Measurements from ENCODE around the gene MFNG. TPM values are rescaled to one million over a fixed set of nuclear protein-coding genes. Genes with fewer than 3 reads are reported as not detected.

MFNG gene
- total RNA-seq, 6 donors from 2014 or later: 14.0 to 74.0 (median 45.9) TPM

DNA sequence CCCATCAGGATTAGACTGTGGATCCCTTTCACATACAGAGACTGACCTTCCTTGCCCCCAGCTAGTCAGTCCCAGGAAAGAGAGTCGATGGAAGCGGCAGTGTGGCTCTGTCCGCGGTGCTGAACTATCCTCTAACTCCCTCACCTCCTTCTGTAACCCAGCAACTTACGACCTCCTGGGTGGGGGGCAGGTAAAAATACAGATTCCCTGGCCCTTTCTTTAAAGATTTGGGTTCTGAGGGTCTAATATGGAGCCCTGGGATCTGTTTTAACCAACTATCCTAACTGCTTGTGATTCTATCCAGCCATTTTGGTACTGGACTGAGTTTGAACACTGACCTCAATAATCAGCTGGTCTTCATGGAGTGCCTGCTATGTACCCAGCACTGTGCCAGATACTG lies 23.2 kb downstream of the MFNG start:
- TF ChIP-seq, protein P1, sequence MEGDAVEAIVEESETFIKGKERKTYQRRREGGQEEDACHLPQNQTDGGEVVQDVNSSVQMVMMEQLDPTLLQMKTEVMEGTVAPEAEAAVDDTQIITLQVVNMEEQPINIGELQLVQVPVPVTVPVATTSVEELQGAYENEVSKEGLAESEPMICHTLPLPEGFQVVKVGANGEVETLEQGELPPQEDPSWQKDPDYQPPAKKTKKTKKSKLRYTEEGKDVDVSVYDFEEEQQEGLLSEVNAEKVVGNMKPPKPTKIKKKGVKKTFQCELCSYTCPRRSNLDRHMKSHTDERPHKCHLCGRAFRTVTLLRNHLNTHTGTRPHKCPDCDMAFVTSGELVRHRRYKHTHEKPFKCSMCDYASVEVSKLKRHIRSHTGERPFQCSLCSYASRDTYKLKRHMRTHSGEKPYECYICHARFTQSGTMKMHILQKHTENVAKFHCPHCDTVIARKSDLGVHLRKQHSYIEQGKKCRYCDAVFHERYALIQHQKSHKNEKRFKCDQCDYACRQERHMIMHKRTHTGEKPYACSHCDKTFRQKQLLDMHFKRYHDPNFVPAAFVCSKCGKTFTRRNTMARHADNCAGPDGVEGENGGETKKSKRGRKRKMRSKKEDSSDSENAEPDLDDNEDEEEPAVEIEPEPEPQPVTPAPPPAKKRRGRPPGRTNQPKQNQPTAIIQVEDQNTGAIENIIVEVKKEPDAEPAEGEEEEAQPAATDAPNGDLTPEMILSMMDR (IDR thresholded peaks at IDR 0.05): no peak
- TF ChIP-seq POLR2A (IDR thresholded peaks at IDR 0.05): no peak
- no peak for TF ChIP-seq POLR2AphosphoS5 (IDR thresholded peaks at IDR 0.05)
- no peak for TF ChIP-seq EP300 (IDR thresholded peaks at IDR 0.05)
- peaks cover 0 to 7% (median 0%) of the 10 kb centered on the region in 4 donors for H3K4me1 ChIP-seq
- WGBS, 2 donors: 18 to 29% methylated on average over 3 to 5 of the region's 5 CpGs
- no peak overlapping the region for H3K4me3 ChIP-seq
- no peak overlapping the region for H3K27ac ChIP-seq
- peaks cover 0 to 6% (median 0%) of the 10 kb centered on the region in 4 donors for H3K36me3 ChIP-seq
- no peaks in the 10 kb centered on the region for H3K9me3 ChIP-seq
- no peak for DNase-seq
- no peaks in the 10 kb centered on the region for H3K27me3 ChIP-seq
- peak; percentile 44 to 56 for ATAC-seq (ENCODE audit: low FRiP score in 2 of 2)

DNA sequence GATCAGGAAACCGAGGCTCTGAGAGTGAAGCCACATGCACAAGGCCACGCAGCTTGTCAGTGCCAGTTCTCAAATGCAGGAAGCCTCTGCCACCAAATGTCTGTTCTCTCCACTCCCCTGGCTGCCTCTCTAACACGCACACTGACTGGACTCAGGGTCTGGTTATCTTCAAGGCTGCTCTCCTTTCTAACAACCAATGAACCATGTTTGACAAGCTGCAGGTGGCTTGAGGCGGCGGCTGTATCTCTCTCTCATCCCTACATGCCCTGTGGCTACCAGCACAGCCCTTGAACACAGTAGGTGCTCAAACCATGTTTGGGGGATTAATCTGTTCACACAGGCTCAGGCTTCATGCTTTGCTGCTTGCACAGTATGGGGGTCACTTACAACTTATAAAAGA lies 23.7 kb downstream of the MFNG start:
- Histone ChIP-seq H3K27me3 (no peaks in the 10 kb centered on the region), H3K4me3 (no peak overlapping the region), H3K36me3 (peaks cover 0 to 6% (median 0%) of the 10 kb centered on the region in 4 donors), H3K4me1 (peaks cover 0 to 7% (median 0%) of the 10 kb centered on the region in 4 donors), H3K27ac (no peak overlapping the region), H3K9me3 (no peaks in the 10 kb centered on the region)
- ATAC-seq (ENCODE audit: low FRiP score in 2 of 2) (no peak), DNase-seq (no peak)
- no peak for TF ChIP-seq POLR2A (IDR thresholded peaks at IDR 0.05)
- no peak for TF ChIP-seq POLR2AphosphoS5 (IDR thresholded peaks at IDR 0.05)
- TF ChIP-seq EP300 (IDR thresholded peaks at IDR 0.05): no peak
- TF ChIP-seq, protein P1 (IDR thresholded peaks at IDR 0.05): no peak
- WGBS, 2 donors: 78 to 90% methylated on average over 4 to 5 of the region's 5 CpGs

DNA sequence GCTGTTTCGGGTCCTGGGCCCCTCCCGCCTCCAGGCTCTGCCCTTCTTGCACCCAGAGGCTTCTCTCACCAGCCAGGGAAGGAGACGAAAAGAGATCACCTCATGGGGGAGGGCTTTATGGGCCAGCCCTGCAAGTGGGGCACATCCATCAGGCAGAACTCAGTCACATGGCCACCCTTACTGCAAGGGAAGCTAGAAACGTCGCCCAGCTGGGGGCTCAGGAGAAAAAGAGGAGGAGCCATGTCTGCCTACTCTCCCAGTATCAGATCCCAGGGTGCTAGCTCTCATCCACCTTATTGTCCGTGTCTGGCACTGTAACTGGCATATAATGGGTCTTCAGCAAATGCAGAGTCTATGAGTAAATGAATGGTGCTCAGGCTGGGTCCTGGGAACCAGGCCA lies 24.2 kb downstream of the MFNG start:
- 41 to 47% methylated on average over 5 to 6 of the region's 6 CpGs for WGBS, 2 donors
- DNase-seq: no peak
- H3K27ac ChIP-seq: no peak overlapping the region
- no peak overlapping the region for H3K4me3 ChIP-seq
- H3K9me3 ChIP-seq: no peaks in the 10 kb centered on the region
- H3K4me1 ChIP-seq: peaks cover 0 to 7% (median 0%) of the 10 kb centered on the region in 4 donors
- peaks cover 0 to 6% (median 0%) of the 10 kb centered on the region in 4 donors for H3K36me3 ChIP-seq
- no peak for ATAC-seq (ENCODE audit: low FRiP score in 2 of 2)
- TF ChIP-seq POLR2AphosphoS5 (IDR thresholded peaks at IDR 0.05) (no peak), POLR2A (IDR thresholded peaks at IDR 0.05) (no peak), EP300 (IDR thresholded peaks at IDR 0.05) (no peak)
- TF ChIP-seq, protein P1 (IDR thresholded peaks at IDR 0.05): no peak
- H3K27me3 ChIP-seq: no peaks in the 10 kb centered on the region

DNA sequence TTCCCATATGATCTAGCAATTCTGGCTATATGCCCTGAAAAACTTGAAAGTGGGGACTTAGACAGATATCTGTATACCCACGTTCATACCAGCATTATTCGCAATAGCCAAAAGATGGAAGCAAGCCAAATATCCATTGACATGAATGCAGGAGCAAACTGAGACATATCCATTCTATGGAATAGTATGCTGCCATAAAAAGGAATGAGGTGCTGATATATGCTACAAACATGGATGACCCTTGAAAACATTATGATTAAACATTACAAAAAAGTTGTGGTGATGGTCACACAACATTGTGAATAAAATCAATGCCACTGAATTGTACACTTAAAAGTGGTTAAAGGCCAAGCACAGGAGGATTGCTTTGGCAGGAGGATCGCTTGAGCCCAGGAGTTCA lies 25.5 kb downstream of the MFNG start:
- 82 to 84% methylated on average over 3 of the region's 3 CpGs for WGBS, 2 donors
- no peak overlapping the region for H3K4me3 ChIP-seq
- ATAC-seq (ENCODE audit: low FRiP score in 2 of 2): no peak
- H3K36me3 ChIP-seq: no peaks in the 10 kb centered on the region
- peaks cover 0 to 8% (median under 1%) of the 10 kb centered on the region in 4 donors for H3K4me1 ChIP-seq
- no peak overlapping the region for H3K27ac ChIP-seq
- no peak for DNase-seq
- no peaks in the 10 kb centered on the region for H3K9me3 ChIP-seq
- no peaks in the 10 kb centered on the region for H3K27me3 ChIP-seq
- TF ChIP-seq, protein P1 (IDR thresholded peaks at IDR 0.05): no peak
- no peak for TF ChIP-seq EP300 (IDR thresholded peaks at IDR 0.05)
- TF ChIP-seq POLR2A (IDR thresholded peaks at IDR 0.05): no peak
- TF ChIP-seq POLR2AphosphoS5 (IDR thresholded peaks at IDR 0.05): no peak

DNA sequence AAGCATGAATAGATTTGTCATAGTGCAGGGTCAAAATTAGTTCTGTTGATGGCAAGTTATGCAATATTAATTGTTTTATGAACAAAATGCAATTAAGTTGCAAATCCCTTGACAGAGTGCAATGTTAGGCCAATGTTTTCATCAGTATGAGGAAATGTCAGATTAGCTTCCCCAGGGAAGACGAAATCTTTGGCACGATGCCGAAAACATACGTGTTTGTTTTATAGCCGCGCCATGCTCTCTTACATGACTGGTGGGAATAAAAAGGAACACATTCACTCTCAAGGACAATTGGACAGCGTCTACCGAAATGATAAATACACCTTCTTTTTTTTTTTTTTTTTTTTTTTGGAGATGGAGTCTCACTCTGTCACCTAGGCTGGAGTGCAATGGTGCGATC lies 27.0 kb downstream of the MFNG start:
- Histone ChIP-seq H3K27ac (no peak overlapping the region), H3K27me3 (no peaks in the 10 kb centered on the region), H3K4me3 (no peak overlapping the region), H3K9me3 (no peaks in the 10 kb centered on the region), H3K4me1 (peaks cover 0 to 18% (median 6%) of the 10 kb centered on the region in 4 donors), H3K36me3 (no peaks in the 10 kb centered on the region)
- ATAC-seq (ENCODE audit: low FRiP score in 2 of 2) (no peak), DNase-seq (no peak)
- 69 to 72% methylated on average over 9 of the region's 9 CpGs for WGBS, 2 donors
- TF ChIP-seq POLR2A (IDR thresholded peaks at IDR 0.05): no peak
- TF ChIP-seq, protein P1 (IDR thresholded peaks at IDR 0.05): no peak
- TF ChIP-seq POLR2AphosphoS5 (IDR thresholded peaks at IDR 0.05): no peak

All from upper lobe of left lung (tissue), 6 donors.